GM12801 (cell line): ENCODE data around the gene MEG3.

Source experiments
- TF ChIP-seq, protein P1 (sequence below): IDR thresholded peaks from one replicate; pipeline ENCODE4 v1.5.1; 2011; ENCODE audit warnings: control low read depth; ENCODE audit not compliant: insufficient read length; ENCODE audit errors: extremely low read depth

MEG3 gene

GRCh38 chr14:100850841-100851585 lies 25.1 kb downstream of the MEG3 start:
- TF ChIP-seq, protein P1, sequence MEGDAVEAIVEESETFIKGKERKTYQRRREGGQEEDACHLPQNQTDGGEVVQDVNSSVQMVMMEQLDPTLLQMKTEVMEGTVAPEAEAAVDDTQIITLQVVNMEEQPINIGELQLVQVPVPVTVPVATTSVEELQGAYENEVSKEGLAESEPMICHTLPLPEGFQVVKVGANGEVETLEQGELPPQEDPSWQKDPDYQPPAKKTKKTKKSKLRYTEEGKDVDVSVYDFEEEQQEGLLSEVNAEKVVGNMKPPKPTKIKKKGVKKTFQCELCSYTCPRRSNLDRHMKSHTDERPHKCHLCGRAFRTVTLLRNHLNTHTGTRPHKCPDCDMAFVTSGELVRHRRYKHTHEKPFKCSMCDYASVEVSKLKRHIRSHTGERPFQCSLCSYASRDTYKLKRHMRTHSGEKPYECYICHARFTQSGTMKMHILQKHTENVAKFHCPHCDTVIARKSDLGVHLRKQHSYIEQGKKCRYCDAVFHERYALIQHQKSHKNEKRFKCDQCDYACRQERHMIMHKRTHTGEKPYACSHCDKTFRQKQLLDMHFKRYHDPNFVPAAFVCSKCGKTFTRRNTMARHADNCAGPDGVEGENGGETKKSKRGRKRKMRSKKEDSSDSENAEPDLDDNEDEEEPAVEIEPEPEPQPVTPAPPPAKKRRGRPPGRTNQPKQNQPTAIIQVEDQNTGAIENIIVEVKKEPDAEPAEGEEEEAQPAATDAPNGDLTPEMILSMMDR: no peak

GRCh38 chr14:100851586-100851916 lies 25.6 kb downstream of the MEG3 start:
- TF ChIP-seq, protein P1: no peak

GRCh38 chr14:100851946-100852620 lies 26.2 kb downstream of the MEG3 start:
- TF ChIP-seq, protein P1: no peak

- TF ChIP-seq, protein P1: no peak
Measured at GRCh38 chr14:100854435-100854834, 28.5 kb downstream of the MEG3 start.

DNA sequence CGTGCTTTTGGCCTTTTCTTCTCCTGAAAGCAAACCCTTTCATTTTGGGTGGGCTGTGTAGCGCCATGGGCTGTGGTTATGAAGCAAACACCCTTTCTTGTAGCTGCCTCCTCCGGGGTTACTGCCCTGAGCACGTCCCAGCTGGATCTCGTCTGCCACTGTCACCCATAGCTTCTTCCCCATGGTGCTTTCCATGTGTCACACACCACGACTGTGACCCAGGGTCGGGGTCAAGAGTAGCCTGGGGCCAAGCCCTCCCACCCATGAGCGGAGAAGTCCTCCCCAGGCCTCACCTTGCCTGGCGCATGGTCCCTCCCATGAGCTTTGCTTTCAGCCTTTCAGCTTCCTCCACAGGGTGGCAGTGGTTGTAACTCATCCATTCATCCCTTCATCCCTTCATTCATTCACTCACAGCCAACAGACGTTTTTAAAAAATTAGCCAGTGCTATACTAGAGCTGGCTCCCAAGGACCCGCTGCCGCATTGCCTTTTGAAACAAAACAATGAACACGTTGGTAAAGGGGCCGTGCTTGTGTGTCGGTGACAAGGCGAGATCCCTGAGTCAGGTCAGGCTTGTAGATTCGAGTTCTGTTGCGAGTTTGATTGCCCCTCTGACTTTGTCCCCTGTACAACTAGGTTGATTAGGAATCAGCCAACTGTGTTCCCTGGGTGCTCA lies 29.5 kb downstream of the MEG3 start:
- TF ChIP-seq, protein P1: no peak

DNA sequence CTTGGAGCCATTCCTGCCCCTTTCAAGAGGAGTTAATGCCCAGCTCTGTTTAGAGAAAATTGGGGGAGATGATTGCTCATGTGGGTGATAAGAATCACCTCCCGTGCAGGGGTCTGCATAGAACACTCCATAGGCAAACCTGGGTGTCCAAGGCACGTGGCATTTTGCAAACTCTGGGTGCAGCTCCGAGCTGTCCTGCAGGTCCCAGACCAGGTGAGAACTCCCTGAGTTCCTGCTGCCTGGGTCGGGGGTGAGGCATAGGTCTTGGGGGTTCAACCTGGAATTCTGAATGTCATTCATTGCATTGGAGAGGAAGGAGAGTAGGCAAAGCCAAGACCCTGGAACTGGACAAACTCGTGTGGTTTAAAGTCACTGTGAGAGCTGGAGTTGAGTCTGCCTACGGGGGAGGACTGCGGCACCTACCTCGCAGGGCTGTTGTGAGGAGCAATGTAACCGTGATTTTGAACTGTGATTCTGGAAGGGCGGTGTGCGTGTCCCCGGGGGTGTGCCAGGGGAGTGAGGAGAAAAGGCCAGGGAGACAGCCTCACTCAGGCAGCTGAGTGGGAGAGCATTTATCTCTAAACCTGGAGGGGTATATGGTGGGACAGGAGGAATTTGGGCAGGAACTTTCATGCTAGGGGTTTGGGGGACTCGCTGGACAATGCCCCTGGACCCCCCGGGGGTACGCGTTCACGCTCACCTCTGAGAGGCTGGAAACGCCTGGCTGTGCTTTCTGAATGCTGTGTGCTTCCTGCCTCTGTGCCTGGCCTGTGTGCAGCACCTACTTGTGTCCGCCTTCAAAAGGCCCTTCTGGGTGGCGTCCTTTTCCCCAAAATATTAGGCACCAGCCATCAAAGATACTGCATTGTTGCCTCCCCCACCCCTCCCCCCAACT lies 30.4 kb downstream of the MEG3 start:
- TF ChIP-seq, protein P1: no peak

GRCh38 chr14:100857233-100857922 lies 31.5 kb downstream of the MEG3 start:
- TF ChIP-seq, protein P1: no peak
